ENCODE results near the gene CIZ1.

Gene CIZ1

DNA sequence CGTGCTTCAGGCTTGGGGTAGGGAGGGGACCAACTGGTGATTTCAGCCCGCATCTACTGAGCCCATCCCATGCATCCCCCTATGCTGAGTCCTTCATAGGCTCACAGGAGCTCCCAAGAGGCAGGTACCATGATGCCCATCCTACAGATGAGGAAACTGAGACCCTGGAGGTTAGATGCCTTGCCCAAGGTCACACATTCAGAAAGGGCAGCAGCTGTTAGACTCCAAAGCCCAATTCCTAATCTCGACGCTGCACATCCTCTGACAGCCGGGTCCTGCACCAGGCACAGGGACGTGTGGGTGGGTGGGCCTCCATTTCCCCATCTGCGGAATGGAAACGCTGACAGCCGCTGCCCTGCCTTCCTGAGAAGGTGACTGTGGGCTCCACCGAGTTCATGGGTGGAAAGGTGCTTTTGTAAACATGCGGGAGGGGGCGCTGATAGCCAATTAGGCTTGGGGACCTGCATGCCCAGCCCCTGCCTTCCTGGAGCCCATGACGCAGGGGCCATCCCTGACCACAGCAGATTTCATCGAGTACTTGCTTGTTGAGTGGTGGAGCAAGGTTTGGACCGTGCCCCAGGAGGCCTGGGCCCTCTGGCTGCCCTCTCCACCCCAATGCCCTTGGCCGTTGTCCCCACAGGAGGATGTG lies 14.0 kb upstream of the CIZ1 start:
- Histone ChIP-seq H3K36me3 (ENCODE audit: insufficient read depth, low read length) (no peaks in the 10 kb centered on the region), H3K4me1 (ENCODE audit: insufficient read depth, low read length) (peaks cover 16% of the 10 kb centered on the region), H3K9ac (ENCODE audit: low read depth, low read length) (no peak overlapping the region), H3K9me3 (ENCODE audit: control insufficient read depth, insufficient read depth, low read length) (no peaks in the 10 kb centered on the region)

DNA sequence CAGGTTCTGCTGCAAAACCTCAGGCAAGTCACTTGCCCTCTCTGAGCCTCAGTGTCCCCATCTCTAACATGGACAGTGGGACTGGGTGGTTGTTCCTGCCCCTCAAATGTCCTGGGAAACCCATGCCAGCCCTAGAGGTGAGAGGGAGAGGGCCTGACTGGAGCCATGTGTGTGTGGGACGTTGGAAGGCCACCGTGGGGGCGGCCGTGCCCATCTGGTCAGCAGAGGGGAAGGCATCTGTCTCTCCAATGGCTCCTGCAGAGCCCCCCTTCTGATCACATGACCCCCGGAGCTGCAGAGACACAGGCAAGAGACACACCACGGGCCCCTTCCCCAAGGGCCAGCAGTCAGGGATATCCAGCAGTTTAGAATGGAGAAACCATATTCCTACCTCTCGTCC lies 13.5 kb upstream of the CIZ1 start:
- H3K9ac ChIP-seq (ENCODE audit: low read depth, low read length), result peak overlapping the region; percentile 78; the same call in 1 of the 2 replicates
- peaks cover 16% of the 10 kb centered on the region for H3K4me1 ChIP-seq (ENCODE audit: insufficient read depth, low read length)

DNA sequence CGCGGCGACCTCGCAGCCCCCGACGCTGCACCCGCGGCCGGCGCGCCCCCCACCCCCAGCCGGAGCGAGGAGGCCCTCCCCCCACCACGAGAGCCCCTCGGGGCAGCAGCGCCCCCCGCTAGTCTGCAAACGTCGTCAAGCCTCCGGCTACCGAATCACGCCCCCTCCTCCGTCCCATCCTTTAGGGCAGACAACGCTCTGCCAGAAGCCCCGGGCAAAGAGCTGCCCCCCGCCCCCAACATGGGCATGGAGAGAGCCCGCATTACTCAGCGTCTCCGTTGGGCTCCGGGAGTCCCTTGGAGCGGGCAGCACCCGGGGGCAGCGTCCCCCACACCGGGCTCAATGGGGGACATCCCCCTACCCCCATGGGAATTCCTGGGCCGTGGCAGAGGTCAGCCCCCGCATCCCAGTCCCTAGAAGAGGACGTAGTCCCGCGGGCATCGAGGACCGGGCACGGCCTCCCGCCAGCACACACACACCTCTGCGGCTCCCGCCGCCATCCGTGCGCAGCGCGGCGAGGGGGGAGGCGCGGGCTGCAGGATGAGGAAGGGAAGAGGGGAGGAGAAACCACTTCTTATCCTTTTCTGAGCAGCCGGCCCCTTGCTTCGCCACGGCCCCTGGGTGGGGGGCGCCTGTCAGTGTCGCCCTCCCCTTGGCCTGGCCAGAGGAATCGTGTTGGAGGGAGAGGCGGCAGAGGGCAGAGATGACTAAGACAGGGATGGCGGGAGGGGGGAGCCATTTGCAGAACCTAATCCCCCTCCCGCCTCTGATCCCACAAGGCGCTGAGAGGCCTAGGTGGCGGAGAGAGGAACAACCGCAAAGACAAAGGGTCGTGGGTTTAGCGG lies 12.6 kb upstream of the CIZ1 start:
- Histone ChIP-seq H3K4me1 (ENCODE audit: insufficient read depth, low read length) (peaks cover 16% of the 10 kb centered on the region), H3K9ac (ENCODE audit: low read depth, low read length) (peak overlapping the region; percentile 78)

More for the DNA sequence above, 13.5 kb upstream of the CIZ1 start:
- Histone ChIP-seq H3K36me3 (ENCODE audit: insufficient read depth, low read length) (no peaks in the 10 kb centered on the region), H3K9me3 (ENCODE audit: control insufficient read depth, insufficient read depth, low read length) (no peaks in the 10 kb centered on the region)

DNA sequence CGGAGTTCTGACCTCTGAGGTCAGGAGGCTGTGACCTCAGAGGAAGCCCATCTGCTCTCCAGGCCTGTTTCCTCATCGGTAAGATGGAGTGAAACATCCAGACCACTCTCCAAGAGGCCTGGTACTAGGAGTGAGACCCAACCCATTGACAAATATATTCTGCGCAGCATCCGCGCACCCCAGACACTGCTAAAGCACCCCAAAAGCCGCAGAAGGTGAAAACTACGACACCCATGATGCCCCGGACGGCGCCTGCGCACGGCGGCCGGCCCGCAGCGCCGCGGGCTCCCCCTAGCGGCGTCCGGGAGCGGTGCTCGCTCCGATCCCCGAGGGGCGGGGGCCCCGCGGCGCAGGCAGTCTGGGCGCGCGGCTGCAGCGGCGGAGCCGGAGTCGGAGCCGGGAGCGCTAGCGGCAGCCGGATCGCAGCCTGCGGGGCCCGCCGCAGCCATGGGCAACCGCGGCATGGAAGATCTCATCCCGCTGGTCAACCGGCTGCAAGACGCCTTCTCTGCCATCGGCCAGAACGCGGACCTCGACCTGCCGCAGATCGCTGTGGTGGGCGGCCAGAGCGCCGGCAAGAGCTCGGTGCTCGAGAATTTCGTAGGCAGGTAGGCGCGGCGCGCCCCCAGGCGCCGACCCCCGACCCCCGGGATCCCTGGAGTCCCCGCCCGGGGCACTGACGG lies 11.8 kb upstream of the CIZ1 start, which contains the start of gene DNM1:
Gene DNM1, plus strand, starts transcription at position 356 of the 683 bp plus-strand sequence. Its CDS starts 92 bp downstream, at position 448.
- no peaks in the 10 kb centered on the region for H3K36me3 ChIP-seq (ENCODE audit: insufficient read depth, low read length)
- peaks cover 16% of the 10 kb centered on the region for H3K4me1 ChIP-seq (ENCODE audit: insufficient read depth, low read length)
- no peaks in the 10 kb centered on the region for H3K9me3 ChIP-seq (ENCODE audit: control insufficient read depth, insufficient read depth, low read length)
- H3K9ac ChIP-seq (ENCODE audit: low read depth, low read length), result peak within 1 kb of the TSS; percentile 78

More for the DNA sequence above, 12.6 kb upstream of the CIZ1 start:
- Histone ChIP-seq H3K9me3 (ENCODE audit: control insufficient read depth, insufficient read depth, low read length) (no peaks in the 10 kb centered on the region), H3K36me3 (ENCODE audit: insufficient read depth, low read length) (no peaks in the 10 kb centered on the region)

DNA sequence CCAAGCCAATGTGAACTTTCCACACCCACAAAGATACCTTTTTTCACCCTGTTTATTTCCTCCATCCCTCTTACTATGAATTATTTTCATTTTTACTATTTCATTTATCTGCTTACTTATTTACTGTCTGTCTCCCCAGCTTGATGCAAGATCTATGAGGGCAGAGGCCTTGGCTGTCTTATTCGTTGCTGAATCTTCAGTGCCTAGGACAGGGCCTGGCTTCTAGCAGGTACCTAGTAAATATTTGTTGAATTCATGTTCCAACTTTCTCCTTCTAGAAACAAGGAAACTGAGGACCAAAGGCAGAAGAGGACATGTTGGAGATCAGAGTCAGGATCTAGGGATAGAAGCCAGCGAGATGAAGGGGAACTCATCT lies 11.3 kb upstream of the CIZ1 start:
- Histone ChIP-seq H3K9ac (ENCODE audit: low read depth, low read length) (peak overlapping the region; percentile 78; the same call in 1 of the 2 replicates), H3K36me3 (ENCODE audit: insufficient read depth, low read length) (no peaks in the 10 kb centered on the region), H3K4me1 (ENCODE audit: insufficient read depth, low read length) (peaks cover 16% of the 10 kb centered on the region), H3K9me3 (ENCODE audit: control insufficient read depth, insufficient read depth, low read length) (no peaks in the 10 kb centered on the region)

DNA sequence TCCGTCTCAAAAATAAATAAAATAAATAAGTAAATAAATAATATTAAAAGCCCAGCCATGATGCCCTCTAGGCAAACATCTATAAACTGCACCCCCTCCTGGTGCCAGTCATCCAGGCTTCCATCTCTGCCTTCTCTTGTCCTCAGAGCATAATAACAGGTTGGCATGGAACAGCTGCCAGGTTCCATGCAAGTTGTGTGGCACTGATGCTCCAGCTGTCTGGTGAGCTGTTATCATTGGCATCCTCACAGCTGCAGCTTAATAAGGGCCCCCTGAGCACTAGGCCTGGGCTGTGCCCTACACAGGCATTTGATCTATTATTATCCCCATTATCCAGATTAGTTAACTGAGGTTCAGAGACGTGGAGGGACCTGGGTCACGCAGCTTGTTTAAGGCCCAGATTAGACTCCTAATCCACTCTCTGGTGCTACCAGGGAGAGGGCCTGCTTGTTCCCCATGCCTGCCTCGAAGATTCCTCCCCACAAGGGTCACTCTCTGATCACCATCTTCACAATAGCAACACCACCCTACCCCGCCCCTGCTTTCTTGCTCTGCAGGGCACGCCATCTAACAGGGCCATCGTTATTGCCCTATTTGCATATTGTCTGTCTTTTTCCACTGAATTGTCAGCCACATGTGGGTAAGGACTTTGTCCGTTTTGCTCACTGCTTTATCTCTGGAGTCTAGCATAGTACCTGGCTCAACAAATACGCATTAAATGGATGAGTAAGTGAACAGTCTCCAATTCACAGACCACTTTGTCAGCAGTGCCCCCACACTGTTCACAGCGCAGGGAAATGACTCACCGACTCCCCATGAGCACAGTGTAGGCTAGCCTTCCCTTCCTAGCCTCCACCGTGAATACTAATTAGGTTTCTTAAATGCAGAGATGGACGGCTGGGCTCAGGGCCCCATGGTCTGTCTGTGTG lies 10.3 kb upstream of the CIZ1 start:
- Histone ChIP-seq H3K9me3 (ENCODE audit: control insufficient read depth, insufficient read depth, low read length) (no peaks in the 10 kb centered on the region), H3K9ac (ENCODE audit: low read depth, low read length) (peak overlapping the region; percentile 12; the same call in 1 of the 2 replicates), H3K36me3 (ENCODE audit: insufficient read depth, low read length) (no peaks in the 10 kb centered on the region), H3K4me1 (ENCODE audit: insufficient read depth, low read length) (peaks cover 16% of the 10 kb centered on the region)

DNA sequence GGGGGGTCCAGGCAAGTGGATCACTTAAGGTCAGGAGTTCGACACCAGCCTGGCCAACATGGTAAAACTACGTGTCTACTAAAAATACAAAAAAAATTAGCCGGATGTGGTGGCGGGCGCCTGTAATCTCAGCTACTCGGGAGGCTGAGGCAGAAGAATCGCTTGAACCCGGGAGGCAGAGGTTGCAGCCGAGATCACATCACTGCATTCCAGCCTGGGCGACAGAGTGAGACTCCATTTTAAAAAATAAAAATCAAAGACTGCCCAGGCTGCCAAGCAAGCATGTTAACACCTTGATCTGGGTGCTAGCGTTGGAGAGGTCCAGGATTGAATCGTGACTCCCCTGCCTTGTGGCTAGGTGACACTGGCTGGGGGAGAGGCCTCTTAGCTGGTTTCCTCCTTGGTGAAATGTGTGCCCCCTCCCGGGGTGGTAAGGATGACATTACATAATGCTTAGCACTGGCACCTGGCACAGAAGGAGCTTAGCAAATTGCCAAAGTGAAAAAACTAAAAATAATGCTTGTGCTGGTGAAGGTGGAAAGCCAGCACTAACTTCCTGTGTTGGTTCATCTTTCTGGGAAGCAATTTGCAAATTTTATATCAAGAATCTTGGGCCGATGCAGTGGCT lies 2.2 kb upstream of the CIZ1 start:
- Histone ChIP-seq H3K9ac (ENCODE audit: low read depth, low read length) (peak overlapping the region; percentile 92; the same call in 1 of the 2 replicates), H3K4me1 (ENCODE audit: insufficient read depth, low read length) (no peaks in the 10 kb centered on the region), H3K9me3 (ENCODE audit: control insufficient read depth, insufficient read depth, low read length) (no peaks in the 10 kb centered on the region), H3K36me3 (ENCODE audit: insufficient read depth, low read length) (peaks cover 4% of the 10 kb centered on the region; the same call in 1 of the 2 replicates)

DNA sequence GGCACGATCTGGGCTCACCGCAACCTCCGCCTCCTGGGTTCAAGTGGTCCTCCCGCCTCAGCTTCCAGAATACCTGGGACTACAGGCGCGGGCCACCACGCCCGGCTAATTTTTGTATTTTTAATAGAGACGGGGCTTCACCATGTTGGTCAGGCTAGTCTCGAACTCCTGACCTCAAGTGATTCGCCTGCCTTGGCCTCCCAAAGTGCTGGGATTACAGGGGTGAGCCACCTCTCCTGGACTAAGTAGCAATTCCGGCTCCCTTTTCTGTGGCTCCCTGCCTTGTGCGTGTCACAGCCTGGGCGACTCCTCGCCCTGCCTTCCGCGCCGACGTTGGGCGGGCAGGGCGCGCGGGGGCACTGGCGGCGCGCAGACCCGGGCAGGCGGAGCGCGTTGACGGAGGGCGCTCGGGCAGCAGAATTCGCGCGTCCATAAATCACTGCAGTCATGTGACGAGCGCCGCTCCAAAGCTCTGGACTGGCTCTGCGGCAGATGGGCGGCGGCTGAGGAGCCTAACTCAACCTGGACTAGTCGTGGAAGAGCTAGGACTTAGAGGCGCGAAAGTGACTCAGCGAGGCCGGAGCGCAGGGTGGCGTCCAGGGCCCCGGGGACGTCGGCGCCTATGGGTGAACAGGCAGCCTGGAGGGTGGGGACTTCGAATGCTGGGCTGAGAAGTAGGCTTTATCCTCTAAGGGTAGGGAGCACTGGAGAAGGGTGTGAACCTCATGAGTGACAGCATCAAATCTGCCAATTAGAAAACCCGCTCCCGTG lies 1.4 kb upstream of the CIZ1 start:
- Histone ChIP-seq H3K36me3 (ENCODE audit: insufficient read depth, low read length) (peaks cover 4% of the 10 kb centered on the region; the same call in 1 of the 2 replicates), H3K9ac (ENCODE audit: low read depth, low read length) (peak overlapping the region; percentile 92; the same call in 1 of the 2 replicates), H3K9me3 (ENCODE audit: control insufficient read depth, insufficient read depth, low read length) (no peaks in the 10 kb centered on the region), H3K4me1 (ENCODE audit: insufficient read depth, low read length) (no peaks in the 10 kb centered on the region)

DNA sequence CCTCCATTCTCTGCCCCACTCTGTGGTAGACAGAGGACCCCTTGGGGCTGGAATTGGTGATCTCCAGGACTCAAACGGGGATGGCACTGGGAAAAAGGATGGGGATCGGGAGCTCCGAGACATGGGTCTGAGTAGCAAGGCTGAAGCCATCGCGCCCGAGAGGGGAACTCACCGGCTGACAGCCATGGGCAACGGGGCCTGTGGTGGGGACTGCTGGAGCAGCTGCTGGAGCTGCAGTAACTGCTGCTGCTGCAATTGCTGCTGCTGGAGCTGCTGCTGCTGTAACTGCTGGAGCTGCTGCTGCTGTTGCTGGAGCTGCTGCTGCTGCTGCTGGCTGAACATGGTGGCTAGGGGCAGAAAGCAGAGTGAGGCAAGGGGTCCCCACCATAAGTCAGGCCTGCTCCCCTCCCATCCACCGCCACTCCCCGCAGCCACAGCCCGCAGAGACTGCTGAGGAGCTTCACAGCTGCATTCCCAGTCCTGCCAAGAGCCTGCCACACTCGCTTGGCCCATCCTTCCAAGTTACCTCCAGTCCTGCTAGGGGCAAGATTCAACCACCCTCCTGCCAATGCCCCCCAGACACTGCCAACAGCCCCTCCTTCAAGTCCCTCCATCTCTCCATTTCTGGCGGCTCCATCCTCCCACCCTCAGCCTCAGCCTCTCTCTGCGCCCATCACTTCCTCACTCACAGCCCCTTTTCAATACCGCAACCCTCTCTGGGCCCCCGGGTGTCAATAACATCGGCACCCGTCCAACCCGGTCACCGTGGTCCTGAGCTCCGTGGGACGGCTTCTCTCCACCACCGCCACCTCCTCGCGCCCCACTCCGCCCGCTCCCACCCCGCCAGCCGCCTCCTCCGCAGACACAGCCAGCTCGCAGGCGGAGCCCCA lies 611 bp downstream of the CIZ1 start:
- Histone ChIP-seq H3K36me3 (ENCODE audit: insufficient read depth, low read length) (peaks cover 4% of the 10 kb centered on the region; the same call in 1 of the 2 replicates), H3K9me3 (ENCODE audit: control insufficient read depth, insufficient read depth, low read length) (no peaks in the 10 kb centered on the region), H3K4me1 (ENCODE audit: insufficient read depth, low read length) (no peaks in the 10 kb centered on the region), H3K9ac (ENCODE audit: low read depth, low read length) (peak overlapping the region; percentile 92)

DNA sequence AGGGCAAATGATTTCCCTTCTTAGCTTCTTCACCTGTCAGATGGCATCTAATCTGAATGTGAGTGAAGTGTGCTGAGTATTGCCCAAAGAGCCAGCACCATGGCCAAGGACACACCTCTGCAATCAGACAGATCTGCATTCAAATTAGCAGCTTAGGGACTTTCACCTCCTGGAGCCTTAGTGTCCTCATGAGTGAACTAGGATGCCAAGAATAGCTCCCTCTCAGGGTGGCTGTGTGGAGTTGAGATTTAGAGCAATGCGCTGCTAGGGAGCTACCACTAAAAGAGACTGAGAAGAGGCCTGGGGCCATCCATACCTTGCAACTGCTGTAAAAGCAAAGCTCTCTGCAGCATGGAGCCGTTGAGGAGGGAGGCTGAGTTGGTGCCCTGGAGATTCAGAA lies 1.4 kb downstream of the CIZ1 start:
- no peak overlapping the region for H3K9ac ChIP-seq (ENCODE audit: low read depth, low read length)
- H3K36me3 ChIP-seq (ENCODE audit: insufficient read depth, low read length), result peaks cover 4% of the 10 kb centered on the region; the same call in 1 of the 2 replicates
- H3K9me3 ChIP-seq (ENCODE audit: control insufficient read depth, insufficient read depth, low read length), result no peaks in the 10 kb centered on the region
- H3K4me1 ChIP-seq (ENCODE audit: insufficient read depth, low read length), result no peaks in the 10 kb centered on the region

DNA sequence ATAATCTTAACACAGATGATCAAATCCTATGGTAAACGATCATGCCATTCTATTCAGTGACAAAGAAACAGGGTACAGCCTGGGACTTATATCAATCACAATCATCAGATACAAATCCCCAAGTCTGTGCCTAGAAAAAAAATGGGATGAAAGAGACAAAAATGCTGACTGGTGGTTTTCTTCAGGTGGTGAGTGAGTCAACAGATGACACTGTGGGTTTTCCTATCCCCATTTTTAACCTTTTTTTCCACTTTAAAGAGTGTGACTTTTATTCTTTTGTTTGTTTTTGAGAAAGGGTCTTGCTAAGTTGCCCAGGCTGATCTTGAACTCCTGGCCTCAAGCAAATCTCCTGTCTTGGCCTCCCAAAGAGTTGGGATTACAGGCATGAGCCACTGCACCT lies 3.2 kb downstream of the CIZ1 start:
- Histone ChIP-seq H3K9me3 (ENCODE audit: control insufficient read depth, insufficient read depth, low read length) (no peaks in the 10 kb centered on the region), H3K36me3 (ENCODE audit: insufficient read depth, low read length) (peaks cover 4% of the 10 kb centered on the region; the same call in 1 of the 2 replicates), H3K4me1 (ENCODE audit: insufficient read depth, low read length) (no peaks in the 10 kb centered on the region), H3K9ac (ENCODE audit: low read depth, low read length) (no peak overlapping the region)

DNA sequence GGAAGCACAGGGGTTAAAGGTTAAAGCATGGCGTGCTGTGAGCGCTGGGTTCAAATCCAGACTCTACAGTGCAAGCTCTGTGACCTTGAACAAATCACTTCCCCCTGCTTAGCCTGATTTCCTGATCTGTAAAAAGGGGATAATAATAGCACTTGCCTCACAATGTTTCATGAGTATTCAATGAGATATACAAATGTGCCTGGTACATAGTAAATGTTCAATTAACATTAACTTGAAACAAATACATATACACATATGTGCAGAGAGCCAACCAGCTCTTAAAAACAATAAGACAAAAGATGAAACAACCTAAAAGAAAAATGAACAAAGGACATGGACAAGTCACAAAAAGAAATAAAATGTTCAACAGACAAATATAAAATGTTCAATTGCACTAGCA lies 4.0 kb downstream of the CIZ1 start:
- no peak overlapping the region for H3K9ac ChIP-seq (ENCODE audit: low read depth, low read length)
- H3K4me1 ChIP-seq (ENCODE audit: insufficient read depth, low read length), result no peaks in the 10 kb centered on the region
- no peaks in the 10 kb centered on the region for H3K9me3 ChIP-seq (ENCODE audit: control insufficient read depth, insufficient read depth, low read length)
- H3K36me3 ChIP-seq (ENCODE audit: insufficient read depth, low read length), result peaks cover 4% of the 10 kb centered on the region; the same call in 1 of the 2 replicates
